Stimulated activated CD8-positive, alpha-beta memory T cell treated with anti-CD3 and anti-CD28 coated beads, Interleukin-7, amount 100 ng/mL, for 48 hours (primary cell): ENCODE results near the gene PTPRN.

Source experiments
- DNase-seq, 2 donors: peaks; one replicate each; pipeline ENCODE4 v3.0.0-alpha.2; 2020; ENCODE audit warnings: low read depth in 1 of 2; ENCODE audit errors: extremely low read depth in 1 of 2

PTPRN gene

DNA sequence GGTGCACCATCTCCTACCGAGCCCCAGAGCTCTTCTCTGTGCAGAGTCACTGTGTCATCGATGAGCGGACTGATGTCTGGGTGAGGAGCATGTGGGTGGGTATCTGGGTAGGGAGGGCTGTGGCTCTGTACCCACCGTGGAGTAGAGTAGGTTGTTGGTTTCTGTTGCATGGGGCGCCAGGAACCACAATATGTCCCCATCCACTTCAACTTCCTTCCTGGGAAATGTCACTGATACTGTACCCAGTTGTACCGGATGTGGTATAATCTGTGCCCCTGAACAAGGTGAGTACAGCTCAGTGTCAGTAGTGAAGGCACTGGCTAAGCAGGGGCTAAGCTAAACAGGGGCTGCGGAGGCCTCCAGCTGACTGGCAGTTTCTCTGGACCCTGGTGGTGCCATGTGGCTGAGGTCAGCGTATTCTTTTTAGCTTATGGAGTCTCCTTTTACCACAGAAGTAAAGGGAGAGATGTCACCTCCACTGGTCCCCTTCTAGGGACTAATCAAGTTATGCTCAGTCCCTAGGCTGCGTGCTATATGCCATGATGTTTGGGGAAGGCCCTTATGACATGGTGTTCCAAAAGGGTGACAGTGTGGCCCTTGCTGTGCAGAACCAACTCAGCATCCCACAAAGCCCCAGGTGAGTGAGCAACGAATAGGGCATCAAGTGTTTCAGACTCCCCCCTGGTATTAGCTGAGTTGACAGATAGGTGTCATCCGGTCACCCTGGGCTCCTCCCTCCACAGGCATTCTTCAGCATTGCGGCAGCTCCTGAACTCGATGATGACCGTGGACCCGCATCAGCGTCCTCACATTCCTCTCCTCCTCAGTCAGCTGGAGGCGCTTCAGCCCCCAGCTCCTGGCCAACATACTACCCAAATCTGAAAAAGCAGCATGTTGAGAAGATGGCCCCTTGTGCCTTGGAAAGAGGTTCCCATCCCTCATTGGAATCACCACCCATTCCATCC is 61.2 kb downstream of the PTPRN start:
- peak; percentile 43 to 68 for DNase-seq

- no peak for DNase-seq
Measured at GRCh38 chr2:219246559-219246958, 62.6 kb downstream of the PTPRN start.

GRCh38 chr2:219245899-219246230 is 63.3 kb downstream of the PTPRN start:
- DNase-seq: no peak

GRCh38 chr2:219245148-219245898 is 63.9 kb downstream of the PTPRN start, which contains the start of the genes GLB1L and STK16:
Gene GLB1L, minus strand, starts transcription at chr2:219245444. Its CDS starts 1,871 bp downstream, at chr2:219243573.
Gene STK16, plus strand, starts transcription at chr2:219245479. Its CDS starts 521 bp downstream, at chr2:219246000.
- DNase-seq: peak; percentile 81 to 86

- no peak for DNase-seq
Measured at GRCh38 chr2:219244789-219245147, 64.4 kb downstream of the PTPRN start.

DNA sequence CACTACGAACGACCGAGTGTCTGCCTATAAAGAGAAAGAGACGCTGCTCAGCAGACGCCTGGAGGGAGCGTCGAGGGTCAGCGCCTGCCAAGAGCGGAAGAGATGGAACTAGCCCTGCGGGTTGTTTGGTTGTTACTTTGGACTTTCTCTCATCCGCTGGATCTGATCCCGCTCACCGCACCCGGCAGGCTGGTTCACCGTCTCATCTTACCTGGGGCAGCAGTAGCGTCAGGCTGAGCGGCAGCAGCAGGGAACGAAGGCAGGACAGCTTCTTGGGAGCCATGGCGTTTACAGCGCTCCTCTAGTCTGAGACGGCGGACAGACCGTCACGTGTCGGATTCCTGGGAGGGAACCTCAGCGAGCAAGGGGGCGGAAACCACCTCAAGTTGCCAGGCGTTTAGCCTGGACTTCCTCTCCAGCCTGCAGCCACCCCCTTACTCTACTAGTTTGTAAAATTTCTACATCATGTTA is 65.9 kb downstream of the PTPRN start:
- no peak for DNase-seq
